GM13977 (cell line): ENCODE measurements around the gene KIAA0232.

ENCODE experiments used
- DNase-seq: peaks from one replicate; pipeline ENCODE4 v3.0.0; 2012; ENCODE audit warnings: low spot score
- CTCF ChIP-seq: IDR thresholded peaks from 2 replicates; pipeline ENCODE4 v1.5.1; 2012; ENCODE audit warnings: mild to moderate bottlenecking, control low read depth; ENCODE audit not compliant: insufficient read depth; ENCODE audit errors: extremely low read depth, missing control alignments
- in situ Hi-C: fragments of 300-500 bp; cut with MboI; formaldehyde crosslinking; loops from one replicate; pipeline ENCODE4 v1.12.0; 2022; ENCODE audit warnings: low sequenced_read_pairs, low pct_unique_long_range_greater_than_20kb, mixed read lengths, inconsistent platforms; ENCODE audit not compliant: unreplicated experiment

KIAA0232 gene

GRCh38 chr4:6928081-6928480, 145.6 kb downstream of the KIAA0232 start:
- in situ Hi-C loops, result no loop called here
- no peak for DNase-seq
- no peak for TF ChIP-seq CTCF

DNA sequence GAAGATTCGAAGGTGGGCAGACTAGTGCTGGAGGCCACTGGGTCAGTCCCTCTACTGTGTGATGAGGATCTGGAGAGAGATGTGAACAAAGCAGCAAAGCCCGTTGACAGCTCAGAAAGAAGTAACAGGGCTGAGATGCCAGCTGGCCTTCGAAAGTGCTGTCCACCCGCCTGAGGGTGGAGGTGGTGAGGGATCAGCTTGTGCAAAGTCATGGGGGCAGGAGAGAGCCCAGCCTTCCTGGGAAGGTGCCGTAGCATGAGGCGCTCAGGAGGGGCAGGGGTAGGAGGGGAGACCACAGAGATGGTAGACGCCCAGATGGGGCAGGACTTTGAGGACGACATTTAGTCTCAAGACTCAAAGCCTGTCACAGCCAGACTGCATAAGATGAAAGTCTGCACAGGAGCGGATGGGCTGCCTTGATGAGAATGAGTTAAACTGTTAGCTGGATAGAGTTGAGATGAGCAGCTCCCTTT, 146.8 kb downstream of the KIAA0232 start:
- DNase-seq, result no peak
- no peak for TF ChIP-seq CTCF
- in situ Hi-C loops, result no loop called here

DNA sequence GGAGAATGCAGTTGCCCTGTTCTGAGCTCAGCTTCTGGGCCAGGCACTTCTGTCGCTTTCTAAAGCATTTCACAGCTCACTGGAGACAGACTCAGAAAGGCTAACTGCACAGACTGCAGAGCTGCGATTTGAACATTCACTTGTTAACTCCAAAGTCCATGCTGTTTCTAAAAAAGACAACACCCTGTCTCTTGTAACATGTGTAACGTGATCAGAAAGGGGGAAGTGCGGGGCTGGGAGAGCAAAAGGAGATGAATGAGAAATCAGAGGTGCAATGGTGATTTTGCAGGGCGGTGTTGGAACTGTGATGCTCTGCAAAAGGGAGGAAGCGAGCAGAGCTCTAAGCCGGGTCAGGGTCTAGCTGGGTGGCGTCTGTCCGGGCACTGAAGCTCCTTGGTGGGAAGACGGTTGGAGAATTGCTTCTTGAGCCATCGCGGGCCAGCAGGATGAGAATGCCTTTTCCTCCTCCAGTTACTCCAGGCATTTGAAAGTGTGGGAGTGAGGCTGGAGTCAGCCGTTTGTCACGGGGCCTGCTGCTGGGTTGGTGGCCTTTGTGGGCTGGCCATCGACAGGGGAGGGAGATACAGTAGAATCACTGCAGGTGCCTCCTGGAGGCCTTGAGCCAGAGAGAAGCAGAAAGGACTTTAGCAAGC, 147.4 kb downstream of the KIAA0232 start:
- TF ChIP-seq CTCF, result no peak
- DNase-seq, result no peak

GRCh38 chr4:6932475-6932874, 149.9 kb downstream of the KIAA0232 start:
- in situ Hi-C loops, result no loop called here
- no peak for DNase-seq
- no peak for TF ChIP-seq CTCF

More for the DNA sequence above, 147.4 kb downstream of the KIAA0232 start:
- in situ Hi-C loops, result no loop called here

DNA sequence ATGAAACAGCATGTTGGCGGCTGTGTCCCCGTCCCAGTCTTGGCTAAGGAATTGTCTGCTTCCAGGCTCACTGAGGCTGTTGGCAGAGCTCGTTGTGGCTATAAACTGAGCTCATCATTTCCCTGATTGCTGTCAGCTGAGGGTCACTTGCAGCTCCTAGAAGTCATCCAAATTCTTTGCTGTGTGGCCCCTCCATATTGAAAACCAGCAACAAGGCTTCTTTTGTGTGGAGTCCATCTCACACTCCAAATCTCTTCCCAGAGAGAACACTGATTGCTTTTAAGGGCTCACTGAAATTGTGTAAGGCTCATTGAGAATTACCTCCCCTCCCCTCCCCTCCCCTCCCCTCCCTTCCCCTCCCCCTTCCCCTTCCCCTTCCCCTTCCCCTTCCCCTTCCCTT, 150.4 kb downstream of the KIAA0232 start:
- in situ Hi-C loops, result no loop called here
- no peak for TF ChIP-seq CTCF
- DNase-seq, result no peak
